GM06990 (cell line): ENCODE data around the gene ASGR2.

Experiments
- DNase-seq: peaks from one replicate; pipeline ENCODE4 v3.0.0-alpha.2; 2011; ENCODE audit not compliant: insufficient read length; ENCODE audit errors: extremely low read depth
- H3K27me3 ChIP-seq: replicated peaks from 2 replicates; pipeline ENCODE4 v1.6.0; 2011; ENCODE audit warnings: low read length; ENCODE audit not compliant: control insufficient read depth, insufficient read depth
- H3K36me3 ChIP-seq: 2 replicates; pipeline ENCODE4 v1.5.1; 2011; ENCODE audit warnings: low read length; ENCODE audit not compliant: control insufficient read depth, insufficient read depth
- H3K4me3 ChIP-seq: replicated peaks from 2 replicates; pipeline ENCODE4 v1.5.1; 2011; ENCODE audit warnings: low read depth, mild to moderate bottlenecking, control low read depth, low read length
- CTCF ChIP-seq: IDR thresholded peaks from 2 replicates; pipeline ENCODE4 v1.5.1; 2011; ENCODE audit warnings: low read length, control low read depth, mild to moderate bottlenecking, inconsistent platforms; ENCODE audit not compliant: insufficient read depth, poor library complexity, severe bottlenecking

Gene ASGR2

DNA sequence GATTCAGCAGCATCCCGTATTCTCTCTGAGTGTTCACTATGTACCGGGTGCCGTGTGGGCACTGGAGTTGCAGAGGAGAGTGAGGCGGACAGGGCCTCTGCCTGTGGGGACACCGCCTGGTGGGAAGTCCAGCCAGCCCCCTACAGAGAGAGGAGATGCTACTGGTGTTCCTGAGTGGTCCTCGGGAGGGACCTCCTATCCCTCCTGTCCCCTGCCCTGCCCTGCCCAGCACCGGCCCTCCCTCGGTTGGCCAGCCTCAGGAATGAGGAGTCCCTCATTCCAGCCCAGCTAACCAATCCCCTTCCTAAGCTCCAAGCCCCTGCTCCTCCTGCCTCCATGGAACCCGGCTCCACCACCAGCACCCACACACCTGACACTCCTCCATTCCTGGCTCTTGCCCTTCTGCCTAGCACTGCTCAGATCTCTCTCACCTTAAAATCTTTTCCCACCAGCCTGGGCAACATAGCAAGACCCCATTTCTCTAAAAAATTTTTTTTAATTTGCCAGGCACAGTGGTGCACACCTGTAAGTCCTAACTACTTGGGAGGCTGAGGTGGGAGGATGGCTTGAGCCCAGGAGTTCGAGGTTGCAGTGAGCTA is 2.0 kb downstream of the ASGR2 start:
- DNase-seq = no peak
- Histone ChIP-seq H3K27me3 (no peaks in the 10 kb centered on the region), H3K4me3 (no peak overlapping the region), H3K36me3 (no peaks in the 10 kb centered on the region)
- no peak for TF ChIP-seq CTCF

- Histone ChIP-seq H3K4me3 (no peak overlapping the region), H3K36me3 (no peaks in the 10 kb centered on the region), H3K27me3 (no peaks in the 10 kb centered on the region)
- TF ChIP-seq CTCF = no peak
- DNase-seq = no peak
Measured at GRCh38 chr17:7111784-7112509, 2.7 kb downstream of the ASGR2 start.

GRCh38 chr17:7110617-7111306 is 3.9 kb downstream of the ASGR2 start:
- no peak for DNase-seq
- H3K36me3 ChIP-seq = no peaks in the 10 kb centered on the region
- no peak overlapping the region for H3K4me3 ChIP-seq
- H3K27me3 ChIP-seq = no peaks in the 10 kb centered on the region
- TF ChIP-seq CTCF = no peak

- TF ChIP-seq CTCF = no peak
- no peak for DNase-seq
- no peaks in the 10 kb centered on the region for H3K27me3 ChIP-seq
- H3K36me3 ChIP-seq = no peaks in the 10 kb centered on the region
- no peak overlapping the region for H3K4me3 ChIP-seq
Measured at GRCh38 chr17:7109461-7110322, 4.9 kb downstream of the ASGR2 start.

GRCh38 chr17:7108981-7109380 is 5.6 kb downstream of the ASGR2 start:
- Histone ChIP-seq H3K27me3 (no peaks in the 10 kb centered on the region), H3K4me3 (no peak overlapping the region), H3K36me3 (no peaks in the 10 kb centered on the region)
- no peak for DNase-seq
- no peak for TF ChIP-seq CTCF
